ENCODE results near the gene WNT8B. TPM values are rescaled to one million over a fixed set of nuclear protein-coding genes. Genes with fewer than 3 reads are reported as not detected.

WNT8B gene
- total and polyA plus RNA-seq, 2 of the 13 experiments (the other 11 are each of a cell fraction or from before 2014, with no cell fraction given), result 0.07 to 0.20 TPM

DNA sequence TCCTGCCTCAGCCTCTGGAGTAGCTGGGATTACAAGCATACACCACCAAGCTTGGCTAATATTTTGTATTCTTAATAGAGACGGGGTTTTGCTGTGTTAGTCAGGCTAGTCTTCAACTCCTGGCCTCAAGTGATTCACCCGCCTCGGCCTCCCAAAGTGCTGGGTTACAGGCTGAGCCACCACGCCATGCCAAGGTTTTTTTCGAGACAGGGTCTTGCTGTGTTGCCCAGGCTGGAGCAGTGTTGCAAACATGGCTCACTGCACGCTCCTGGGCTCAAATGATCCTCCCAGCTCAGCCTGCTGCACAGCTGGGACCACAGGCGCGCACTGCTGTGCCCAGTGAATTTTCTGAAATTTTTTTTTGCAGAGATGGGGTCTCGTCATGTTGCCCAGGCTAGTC, 60.1 kb downstream of the WNT8B start:
- H3K9ac ChIP-seq (ENCODE audit: insufficient read depth, low read depth, low read length), result no peak overlapping the region
- peaks cover 18% of the 10 kb centered on the region for H3K4me1 ChIP-seq (ENCODE audit: insufficient read depth, low read length)
- in situ Hi-C loops (cut with HindIII; ENCODE audit: extremely low pct_ligation_motif_present, low pct_unique_long_range_greater_than_20kb) (no loop called here), intact Hi-C loops (cut with micrococcal nuclease; ENCODE audit: unreplicated experiment) (no loop called here)
- no peak overlapping the region for H3K4me2 ChIP-seq (ENCODE audit: low read depth, low read length)
- 96% methylated on average over 8 of the region's 9 CpGs for WGBS (ENCODE audit: low lambda C conversion rate)
- no peaks in the 10 kb centered on the region for H3K27me3 ChIP-seq (ENCODE audit: control insufficient read depth in 1 of 2, insufficient read depth in 2 of 2, low read length in 2 of 2)
- POLR2A ChIA-PET, result interaction anchor here (2.8 kb wide), 1 partner anchor 13 kb away, joined by 9 read pairs; the partner anchor contains the start of gene HIF1AN
- no TSS peak for BruUV-seq (replicated peaks)
- no peaks in the 10 kb centered on the region for H3K79me2 ChIP-seq (ENCODE audit: insufficient read depth, low read length)
- H3K4me3 ChIP-seq (replicated peaks in 1 of 3; ENCODE audit: insufficient read depth in 1 of 3, low read depth in 2 of 3, low read length in 3 of 3), result no peak overlapping the region
- ATAC-seq (no peak), DNase-seq (ENCODE audit: low spot score) (no peak), FAIRE-seq (no peak)
- no peak overlapping the region for H3K27ac ChIP-seq (ENCODE audit: extremely low read length, insufficient read depth, low read length)
- no peaks in the 10 kb centered on the region for H4K20me1 ChIP-seq (ENCODE audit: insufficient read depth, low read length)
- H2AFZ ChIP-seq (ENCODE audit: low read length), result no peak overlapping the region
- H3K36me3 ChIP-seq (replicated peaks in 1 of 2; ENCODE audit: control insufficient read depth in 1 of 2, insufficient read depth in 2 of 2, low read length in 2 of 2), result peaks cover 4 to 28% of the 10 kb centered on the region in 2 experiments
- CTCF ChIA-PET (ENCODE audit: low intra/inter-chr PET ratio, low total read pairs), result no interaction called here
- no peak for TF ChIP-seq TAF1 (CRISPR knock-in tag; IDR thresholded peaks at IDR 0.05)
- TF ChIP-seq, protein P1, sequence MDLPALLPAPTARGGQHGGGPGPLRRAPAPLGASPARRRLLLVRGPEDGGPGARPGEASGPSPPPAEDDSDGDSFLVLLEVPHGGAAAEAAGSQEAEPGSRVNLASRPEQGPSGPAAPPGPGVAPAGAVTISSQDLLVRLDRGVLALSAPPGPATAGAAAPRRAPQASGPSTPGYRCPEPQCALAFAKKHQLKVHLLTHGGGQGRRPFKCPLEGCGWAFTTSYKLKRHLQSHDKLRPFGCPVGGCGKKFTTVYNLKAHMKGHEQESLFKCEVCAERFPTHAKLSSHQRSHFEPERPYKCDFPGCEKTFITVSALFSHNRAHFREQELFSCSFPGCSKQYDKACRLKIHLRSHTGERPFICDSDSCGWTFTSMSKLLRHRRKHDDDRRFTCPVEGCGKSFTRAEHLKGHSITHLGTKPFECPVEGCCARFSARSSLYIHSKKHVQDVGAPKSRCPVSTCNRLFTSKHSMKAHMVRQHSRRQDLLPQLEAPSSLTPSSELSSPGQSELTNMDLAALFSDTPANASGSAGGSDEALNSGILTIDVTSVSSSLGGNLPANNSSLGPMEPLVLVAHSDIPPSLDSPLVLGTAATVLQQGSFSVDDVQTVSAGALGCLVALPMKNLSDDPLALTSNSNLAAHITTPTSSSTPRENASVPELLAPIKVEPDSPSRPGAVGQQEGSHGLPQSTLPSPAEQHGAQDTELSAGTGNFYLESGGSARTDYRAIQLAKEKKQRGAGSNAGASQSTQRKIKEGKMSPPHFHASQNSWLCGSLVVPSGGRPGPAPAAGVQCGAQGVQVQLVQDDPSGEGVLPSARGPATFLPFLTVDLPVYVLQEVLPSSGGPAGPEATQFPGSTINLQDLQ (CRISPR knock-in tag; IDR thresholded peaks at IDR 0.05), result no peak
- TF ChIP-seq ZFP82 (CRISPR knock-in tag; IDR thresholded peaks at IDR 0.05; ENCODE audit: borderline replicate concordance), result no peak
- TF ChIP-seq REL (CRISPR knock-in tag; conservative IDR thresholded peaks at IDR 0.05), result no peak
- no peak for TF ChIP-seq ZNF24 (IDR thresholded peaks at IDR 0.05)
- TF ChIP-seq KLF6 (CRISPR knock-in tag; IDR thresholded peaks at IDR 0.05), result no peak
- TF ChIP-seq, protein P2, sequence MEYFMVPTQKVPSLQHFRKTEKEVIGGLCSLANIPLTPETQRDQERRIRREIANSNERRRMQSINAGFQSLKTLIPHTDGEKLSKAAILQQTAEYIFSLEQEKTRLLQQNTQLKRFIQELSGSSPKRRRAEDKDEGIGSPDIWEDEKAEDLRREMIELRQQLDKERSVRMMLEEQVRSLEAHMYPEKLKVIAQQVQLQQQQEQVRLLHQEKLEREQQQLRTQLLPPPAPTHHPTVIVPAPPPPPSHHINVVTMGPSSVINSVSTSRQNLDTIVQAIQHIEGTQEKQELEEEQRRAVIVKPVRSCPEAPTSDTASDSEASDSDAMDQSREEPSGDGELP (IDR thresholded peaks at IDR 0.05; ENCODE audit: borderline replicate concordance, low read depth), result no peak
- TF ChIP-seq ZNF121 (CRISPR knock-in tag; IDR thresholded peaks at IDR 0.05), result peak; percentile 76; the same call in 1 of the 2 replicates
- peak; percentile 27 for TF ChIP-seq AGO2 (optimal IDR thresholded peaks at IDR 0.05; ENCODE audit: low read depth, low read length)
- TF ChIP-seq ZNF816 (CRISPR knock-in tag; IDR thresholded peaks at IDR 0.05; ENCODE audit: borderline replicate concordance), result no peak
- H3K9me3 ChIP-seq (ENCODE audit: low read length), result no peaks in the 10 kb centered on the region

Measured in HepG2 (cell line).